Astrocyte of the spinal cord (primary cell): ENCODE data around the gene MDM1.

ENCODE experiments used
- DNase-seq: peaks from one replicate; pipeline ENCODE4 v3.0.0; 2011; ENCODE audit warnings: low read depth, low spot score
- H3K4me3 ChIP-seq: 2 replicates; pipeline ENCODE4 v1.5.1; 2011; ENCODE audit warnings: low read depth, mild to moderate bottlenecking, low read length, moderate library complexity
- in situ Hi-C: cut with HindIII; loops from 2 replicates; pipeline ENCODE4 v1.10.0; 2017; ENCODE audit warnings: low sequenced_read_pairs
- TF ChIP-seq, protein P1 (sequence below): IDR thresholded peaks from 2 replicates; pipeline ENCODE4 v1.5.1; 2012; ENCODE audit warnings: low read depth, mild to moderate bottlenecking, low read length, inconsistent platforms

MDM1 gene

DNA sequence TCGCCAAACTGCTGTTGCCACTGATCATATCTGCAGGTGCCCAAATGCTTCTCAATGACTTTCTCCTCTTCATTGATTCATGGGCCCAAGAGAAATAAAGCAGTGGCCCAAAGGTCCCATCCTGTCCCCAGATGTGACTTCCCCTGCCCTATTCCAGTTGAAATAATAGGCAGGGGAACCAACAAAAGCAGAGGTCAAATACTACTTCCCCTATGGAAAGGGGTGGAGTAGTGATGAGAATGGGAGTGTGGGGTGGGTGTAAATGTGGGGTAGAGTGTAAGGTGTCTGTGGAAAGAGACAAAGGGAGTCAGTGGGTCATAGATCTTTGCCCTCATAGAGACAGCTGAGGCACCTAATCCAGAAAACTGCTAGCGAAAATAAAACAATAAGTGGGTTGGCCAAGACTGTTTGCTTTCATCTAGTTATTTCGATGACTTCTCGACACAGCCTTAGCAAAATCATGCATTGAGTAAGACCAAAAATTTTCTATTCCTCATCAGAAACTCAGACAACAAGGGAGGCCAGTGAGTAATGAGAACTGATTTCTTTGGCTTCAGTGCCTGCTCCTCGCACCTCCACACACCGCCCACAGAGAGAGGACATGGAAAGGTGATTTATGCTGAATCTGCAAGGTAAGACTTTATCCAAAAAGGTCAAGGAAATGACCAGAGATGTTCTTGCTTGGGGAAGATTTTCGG is 67.9 kb downstream of the MDM1 start:
- DNase-seq = no peak
- in situ Hi-C loops = no loop called here

DNA sequence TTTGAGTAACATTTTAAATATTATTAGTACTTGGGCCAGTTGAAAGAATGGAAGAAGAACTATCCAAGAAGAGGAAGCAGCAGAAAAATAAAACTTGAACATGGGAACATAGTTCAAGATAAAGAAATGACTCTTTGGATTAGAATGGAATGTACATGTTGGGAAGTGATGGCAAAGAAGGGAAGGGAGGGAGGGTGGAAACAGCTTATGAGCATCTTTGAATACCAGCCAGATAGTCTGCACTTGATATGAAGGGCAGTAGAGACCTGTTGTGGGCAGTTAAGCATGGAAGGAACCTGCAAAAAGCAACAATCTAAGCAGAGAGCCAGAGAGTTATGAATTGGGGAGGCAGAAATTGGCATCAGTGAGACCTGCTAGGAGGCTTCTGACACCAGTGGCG is 68.8 kb downstream of the MDM1 start:
- TF ChIP-seq, protein P1, sequence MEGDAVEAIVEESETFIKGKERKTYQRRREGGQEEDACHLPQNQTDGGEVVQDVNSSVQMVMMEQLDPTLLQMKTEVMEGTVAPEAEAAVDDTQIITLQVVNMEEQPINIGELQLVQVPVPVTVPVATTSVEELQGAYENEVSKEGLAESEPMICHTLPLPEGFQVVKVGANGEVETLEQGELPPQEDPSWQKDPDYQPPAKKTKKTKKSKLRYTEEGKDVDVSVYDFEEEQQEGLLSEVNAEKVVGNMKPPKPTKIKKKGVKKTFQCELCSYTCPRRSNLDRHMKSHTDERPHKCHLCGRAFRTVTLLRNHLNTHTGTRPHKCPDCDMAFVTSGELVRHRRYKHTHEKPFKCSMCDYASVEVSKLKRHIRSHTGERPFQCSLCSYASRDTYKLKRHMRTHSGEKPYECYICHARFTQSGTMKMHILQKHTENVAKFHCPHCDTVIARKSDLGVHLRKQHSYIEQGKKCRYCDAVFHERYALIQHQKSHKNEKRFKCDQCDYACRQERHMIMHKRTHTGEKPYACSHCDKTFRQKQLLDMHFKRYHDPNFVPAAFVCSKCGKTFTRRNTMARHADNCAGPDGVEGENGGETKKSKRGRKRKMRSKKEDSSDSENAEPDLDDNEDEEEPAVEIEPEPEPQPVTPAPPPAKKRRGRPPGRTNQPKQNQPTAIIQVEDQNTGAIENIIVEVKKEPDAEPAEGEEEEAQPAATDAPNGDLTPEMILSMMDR = no peak
- no peak overlapping the region for H3K4me3 ChIP-seq
- in situ Hi-C loops = no loop called here
- no peak for DNase-seq

More for the DNA sequence above, 67.9 kb downstream of the MDM1 start:
- TF ChIP-seq, protein P1 = no peak
- no peak overlapping the region for H3K4me3 ChIP-seq

GRCh38 chr12:68261896-68262295 is 70.3 kb downstream of the MDM1 start:
- in situ Hi-C loops = no loop called here
- TF ChIP-seq, protein P1 = no peak
- H3K4me3 ChIP-seq = no peak overlapping the region
- DNase-seq = no peak

- TF ChIP-seq, protein P1 = no peak
- in situ Hi-C loops = no loop called here
- no peak for DNase-seq
- H3K4me3 ChIP-seq = no peak overlapping the region
Observed at GRCh38 chr12:68260153-68260552, 72.0 kb downstream of the MDM1 start.

GRCh38 chr12:68259318-68259940 is 72.7 kb downstream of the MDM1 start:
- peak; percentile 91 for DNase-seq
- TF ChIP-seq, protein P1 = no peak
- in situ Hi-C loops = no loop called here

DNA sequence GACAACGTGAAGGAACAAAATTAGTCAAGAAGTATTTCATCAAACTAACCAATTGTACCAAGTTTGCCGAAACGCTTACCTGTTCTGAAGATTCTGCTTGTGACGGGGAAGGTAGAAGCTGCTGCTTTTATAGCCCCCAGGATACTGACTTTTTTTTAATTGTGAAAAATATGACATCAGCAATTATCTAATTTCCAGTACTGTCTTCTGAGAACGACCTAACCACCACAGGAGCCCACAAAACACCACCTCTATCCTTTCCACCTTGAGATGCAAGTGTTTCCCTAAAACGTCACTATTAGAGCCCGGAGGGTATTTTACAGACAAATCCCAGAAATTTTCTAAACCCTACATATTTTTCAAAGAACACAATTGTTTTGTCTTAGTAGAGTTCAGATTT is 78.7 kb downstream of the MDM1 start, which contains the start of gene IL22:
IL22 (minus strand) TSS at position 101 of the 400 bp plus-strand sequence. CDS start 156 bp downstream, outside the sequence.
- no peak for DNase-seq
- in situ Hi-C loops = no loop called here
- TF ChIP-seq, protein P1 = no peak

More at GRCh38 chr12:68259318-68259940, 72.7 kb downstream of the MDM1 start:
- no peak overlapping the region for H3K4me3 ChIP-seq

More for the DNA sequence above, 78.7 kb downstream of the MDM1 start, which contains the start of gene IL22:
- no peak within 1 kb of the TSS for H3K4me3 ChIP-seq
